Right forelimb (tissue), 1 donor: ENCODE data around the gene DTNB.

ENCODE experiments used
- DNase-seq: peaks from one replicate; pipeline ENCODE4 v3.0.0-alpha.2; 2018

The DTNB gene

GRCh38 chr2:25492726-25493125 lies 180.7 kb downstream of the DTNB start:
- DNase-seq = no peak

- DNase-seq = no peak
Measured at GRCh38 chr2:25491966-25492532, 181.3 kb downstream of the DTNB start.

- no peak for DNase-seq
Measured at GRCh38 chr2:25491003-25491696, 182.2 kb downstream of the DTNB start.

GRCh38 chr2:25490217-25490616 lies 183.2 kb downstream of the DTNB start:
- no peak for DNase-seq

- DNase-seq = no peak
Measured at GRCh38 chr2:25489631-25490030, 183.7 kb downstream of the DTNB start.

GRCh38 chr2:25483607-25484266 lies 189.6 kb downstream of the DTNB start:
- no peak for DNase-seq

GRCh38 chr2:25482341-25482740 lies 191.0 kb downstream of the DTNB start:
- DNase-seq = no peak

- DNase-seq = no peak
Measured at GRCh38 chr2:25481381-25482300, 191.7 kb downstream of the DTNB start.

GRCh38 chr2:25480561-25480960 lies 192.8 kb downstream of the DTNB start:
- no peak for DNase-seq

GRCh38 chr2:25479761-25480160 lies 193.6 kb downstream of the DTNB start:
- no peak for DNase-seq

- DNase-seq = no peak
Measured at GRCh38 chr2:25478736-25479135, 194.6 kb downstream of the DTNB start.

GRCh38 chr2:25473758-25474340 lies 199.5 kb downstream of the DTNB start:
- no peak for DNase-seq

- DNase-seq = no peak
Measured at GRCh38 chr2:25473131-25473530, 200.2 kb downstream of the DTNB start.

- DNase-seq = no peak
Measured at GRCh38 chr2:25470806-25471205, 202.6 kb downstream of the DTNB start.

GRCh38 chr2:25467743-25468142 lies 205.6 kb downstream of the DTNB start:
- no peak for DNase-seq

- no peak for DNase-seq
Measured at GRCh38 chr2:25462021-25462420, 211.4 kb downstream of the DTNB start.

- DNase-seq = no peak
Measured at GRCh38 chr2:25460261-25460905, 213.0 kb downstream of the DTNB start.

GRCh38 chr2:25454824-25455611 lies 218.4 kb downstream of the DTNB start:
- DNase-seq = no peak

GRCh38 chr2:25453199-25453905 lies 220.0 kb downstream of the DTNB start:
- DNase-seq = no peak

- DNase-seq = no peak
Measured at GRCh38 chr2:25448808-25449207, 224.6 kb downstream of the DTNB start.

- DNase-seq = no peak
Measured at GRCh38 chr2:25447018-25447417, 226.4 kb downstream of the DTNB start.
